Hematopoietic multipotent progenitor cell treated with erythropoietin and hydrocortisone succinate and interleukin-3 and kit ligand, for 4 days (in vitro differentiated cells): ENCODE measurements around the gene MINAR1.
"Not testable (repeated sequence)": the region's sequence is repeated elsewhere in the genome, so short reads cannot be mapped to it uniquely, and the experiment has no call there.

Source experiments
- DNase-seq: peaks from one replicate; pipeline ENCODE4 v3.0.0-alpha.2; 2015

The MINAR1 gene, protein sequence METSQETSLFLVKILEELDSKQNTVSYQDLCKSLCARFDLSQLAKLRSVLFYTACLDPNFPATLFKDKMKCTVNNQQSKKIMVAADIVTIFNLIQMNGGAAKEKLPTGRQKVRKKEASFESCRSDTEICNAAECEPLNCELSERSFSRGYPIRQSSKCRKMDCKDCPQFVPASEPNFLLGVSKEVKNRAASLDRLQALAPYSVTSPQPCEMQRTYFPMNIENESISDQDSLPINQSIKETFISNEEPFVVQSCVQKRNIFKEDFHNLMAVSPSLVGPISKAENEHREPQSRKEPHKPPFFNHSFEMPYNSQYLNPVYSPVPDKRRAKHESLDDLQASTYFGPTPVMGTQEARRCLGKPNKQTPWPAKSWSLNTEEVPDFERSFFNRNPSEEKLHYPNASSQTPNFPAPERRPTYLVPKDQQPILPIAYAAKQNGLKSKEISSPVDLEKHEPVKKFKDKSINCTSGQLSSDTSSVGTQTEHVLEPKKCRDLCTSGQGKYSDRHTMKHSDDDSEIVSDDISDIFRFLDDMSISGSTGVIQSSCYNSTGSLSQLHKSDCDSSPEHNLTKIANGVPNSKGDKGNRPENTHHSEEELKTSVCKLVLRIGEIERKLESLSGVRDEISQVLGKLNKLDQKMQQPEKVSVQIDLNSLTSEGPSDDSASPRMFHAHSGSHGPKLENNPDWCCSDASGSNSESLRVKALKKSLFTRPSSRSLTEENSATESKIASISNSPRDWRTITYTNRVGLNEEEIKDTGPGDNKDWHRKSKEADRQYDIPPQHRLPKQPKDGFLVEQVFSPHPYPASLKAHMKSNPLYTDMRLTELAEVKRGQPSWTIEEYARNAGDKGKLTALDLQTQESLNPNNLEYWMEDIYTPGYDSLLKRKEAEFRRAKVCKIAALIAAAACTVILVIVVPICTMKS

DNA sequence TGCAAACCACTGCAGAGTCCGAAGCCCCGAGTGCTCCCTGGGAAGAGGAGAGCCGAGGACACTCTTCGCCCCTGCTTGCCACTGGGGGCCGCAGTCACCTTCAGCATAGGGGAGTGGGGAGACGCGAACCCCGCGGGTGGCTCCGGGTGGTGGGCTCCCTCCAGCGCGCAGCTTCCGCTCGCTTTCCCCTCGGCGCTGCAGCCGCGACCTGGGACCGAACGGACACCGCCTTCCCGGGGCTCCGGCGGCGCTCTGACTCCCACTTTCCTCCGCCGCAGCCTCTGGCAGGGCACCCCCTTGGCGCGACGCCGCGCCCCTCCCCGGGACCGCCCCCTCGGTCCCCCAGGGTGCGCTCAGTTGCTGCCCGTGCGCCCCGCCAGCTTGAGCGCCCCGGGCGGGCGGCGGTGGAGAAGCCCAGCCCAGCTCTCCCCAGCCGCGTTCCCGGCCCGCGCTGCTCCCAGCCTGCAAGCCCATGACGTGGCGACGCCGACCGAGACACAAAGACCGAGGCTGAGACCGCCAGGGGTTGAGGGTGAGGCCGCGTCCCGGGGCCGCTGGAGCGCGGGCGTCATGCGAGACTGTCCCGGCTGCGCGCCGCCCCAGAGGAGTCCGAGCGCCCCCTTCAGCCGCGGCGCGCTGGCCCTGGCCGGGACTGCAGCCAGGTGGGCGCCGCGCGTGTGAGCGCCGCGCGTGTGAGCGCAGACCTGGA lies at the start of gene MINAR1:
Gene MINAR1, plus strand, starts transcription at position 701 of the 709 bp plus-strand sequence. CDS start 23,812 bp downstream, outside the sequence.
- peak; percentile 63 for DNase-seq

DNA sequence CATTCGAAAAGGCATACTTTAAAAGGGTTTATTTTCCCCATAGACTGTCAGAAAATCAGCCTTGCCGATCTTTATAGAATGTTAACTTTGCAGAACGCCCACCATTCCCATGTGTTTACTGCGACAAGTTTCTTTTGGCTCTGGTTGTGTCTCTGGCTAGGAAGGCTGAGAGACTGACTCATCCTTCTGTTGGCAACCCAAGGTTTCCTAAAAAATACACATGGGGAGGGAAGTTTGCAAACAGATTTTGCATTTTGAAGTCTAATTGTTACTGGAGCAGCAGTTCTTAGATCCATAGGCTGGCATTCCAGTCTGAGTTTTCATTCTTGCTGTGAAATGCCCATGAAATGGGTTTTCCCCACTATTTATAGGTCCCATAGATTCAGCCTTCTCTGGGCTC lies 37.9 kb upstream of the MINAR1 start:
- DNase-seq = no peak

DNA sequence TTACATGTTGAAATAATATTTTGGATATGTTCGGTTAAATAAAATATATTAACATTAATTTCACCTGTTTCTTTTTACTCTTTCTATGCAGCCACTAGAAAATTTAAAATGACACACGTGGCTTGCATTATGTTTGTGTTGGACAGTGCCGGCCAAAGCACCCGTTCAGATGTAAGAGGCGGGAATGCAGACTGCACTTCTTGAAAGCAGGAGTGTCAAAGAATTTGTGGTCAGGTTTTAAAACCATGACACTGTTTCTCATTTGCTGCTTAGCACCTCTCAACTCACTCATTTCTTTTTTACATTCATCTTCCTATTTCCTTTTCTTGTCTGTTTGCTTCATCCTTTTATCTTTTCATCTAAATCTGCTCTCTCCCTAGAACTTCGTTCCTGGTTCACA lies 35.3 kb upstream of the MINAR1 start:
- no peak for DNase-seq

DNA sequence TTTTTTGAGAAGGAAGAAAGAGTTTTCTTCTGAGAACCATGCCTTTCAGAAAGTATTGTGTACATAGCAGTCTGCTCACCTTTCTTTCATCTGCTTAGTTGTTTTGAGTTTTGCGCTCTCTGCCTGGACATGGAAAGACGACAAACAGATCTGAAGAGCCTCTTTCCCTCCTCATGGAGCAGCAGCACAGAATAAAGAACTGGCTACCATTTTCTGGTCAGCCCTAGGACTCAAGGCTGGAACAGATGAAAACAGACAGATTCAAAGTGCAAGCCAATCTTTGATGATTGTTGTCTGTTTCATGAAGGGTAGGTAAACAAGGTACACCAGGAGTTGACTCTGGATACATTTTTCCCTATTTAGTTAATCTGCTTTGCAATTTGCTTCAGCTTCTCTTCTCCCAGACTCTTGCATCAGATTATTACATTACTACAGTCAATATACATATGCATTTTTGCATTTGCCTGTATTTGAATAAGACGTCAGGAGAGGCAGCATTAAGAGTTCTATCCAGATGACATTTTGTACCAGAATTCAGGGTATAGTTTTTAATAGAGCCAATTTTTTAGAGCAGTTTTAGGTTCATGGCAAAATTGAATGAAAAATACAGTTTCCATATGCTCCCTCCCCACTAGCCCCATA lies 34.7 kb upstream of the MINAR1 start:
- no peak for DNase-seq

DNA sequence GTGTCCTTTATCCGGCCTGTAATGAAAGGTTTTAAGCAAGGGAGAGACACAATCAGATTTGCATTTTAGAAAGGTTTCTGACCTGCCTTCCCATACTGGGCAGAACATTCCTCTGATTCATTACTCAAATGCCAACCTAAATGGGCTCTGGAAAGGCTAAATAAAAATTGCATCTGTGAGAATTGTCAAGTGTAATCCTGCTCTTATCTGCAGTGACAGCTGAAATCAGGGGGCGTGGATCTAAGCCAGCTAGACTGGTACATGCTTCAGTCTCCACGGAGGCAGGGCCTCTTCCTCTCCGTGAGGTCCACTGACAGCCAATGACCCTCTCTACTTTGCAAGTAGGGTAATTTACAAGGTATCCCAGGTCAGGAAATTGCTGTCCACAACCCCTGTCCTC lies 32.5 kb upstream of the MINAR1 start:
- no peak for DNase-seq

DNA sequence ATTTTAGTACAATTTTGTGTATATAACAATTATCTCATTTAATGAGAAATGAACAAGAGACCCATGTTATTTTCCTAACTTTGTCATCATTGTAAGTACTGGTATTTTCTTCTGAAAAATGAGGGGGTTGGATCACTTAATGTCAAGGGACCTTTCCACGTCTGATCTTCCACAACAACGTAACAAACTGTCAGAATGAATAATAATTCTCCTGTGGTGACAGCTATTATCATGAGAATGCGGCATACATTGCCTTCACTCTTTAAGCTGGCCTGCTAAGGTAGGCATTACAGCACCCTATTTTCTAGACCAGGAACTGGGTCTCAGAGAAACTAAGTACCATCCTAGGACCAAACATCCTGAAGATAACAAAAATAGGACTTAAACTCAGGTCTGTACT lies 31.5 kb upstream of the MINAR1 start:
- no peak for DNase-seq

DNA sequence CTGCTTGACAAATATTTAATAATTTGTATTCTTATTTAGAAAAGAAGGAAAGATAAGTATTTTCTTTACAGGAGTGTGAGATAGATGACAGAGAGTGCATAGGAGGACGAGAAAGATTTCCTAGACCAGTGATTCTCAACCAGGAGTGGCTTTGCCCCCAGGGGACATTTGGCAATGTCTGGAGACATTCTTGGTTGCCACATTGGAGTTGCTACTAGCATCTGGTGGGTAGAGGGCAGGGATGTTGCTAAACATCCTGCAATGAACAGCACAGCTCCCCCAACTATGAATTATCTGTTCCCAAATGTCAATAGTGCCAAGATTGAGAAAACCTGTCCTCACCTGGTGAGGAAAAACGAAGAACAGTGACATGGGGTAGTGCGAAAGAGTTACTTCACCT lies 30.8 kb upstream of the MINAR1 start:
- no peak for DNase-seq

DNA sequence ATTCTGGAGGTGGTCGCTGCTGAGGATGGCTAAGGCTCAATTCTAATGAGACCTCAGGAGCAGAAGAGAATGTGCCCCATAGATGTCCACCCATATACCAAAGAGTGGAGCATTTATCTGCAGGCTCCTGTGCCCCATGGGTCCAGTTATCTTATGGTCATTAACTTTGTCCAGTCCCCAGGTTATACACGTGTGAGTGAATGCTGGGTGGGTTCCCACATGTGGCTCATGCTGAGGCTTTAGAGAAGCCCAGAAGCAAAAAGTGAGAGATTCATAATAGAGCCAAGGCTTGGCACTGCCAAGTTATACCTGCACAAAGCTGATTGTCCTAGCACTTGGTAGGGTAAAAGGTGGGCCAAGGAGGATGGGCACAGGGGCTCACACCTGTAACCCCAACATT lies 30.0 kb upstream of the MINAR1 start:
- DNase-seq = no peak

DNA sequence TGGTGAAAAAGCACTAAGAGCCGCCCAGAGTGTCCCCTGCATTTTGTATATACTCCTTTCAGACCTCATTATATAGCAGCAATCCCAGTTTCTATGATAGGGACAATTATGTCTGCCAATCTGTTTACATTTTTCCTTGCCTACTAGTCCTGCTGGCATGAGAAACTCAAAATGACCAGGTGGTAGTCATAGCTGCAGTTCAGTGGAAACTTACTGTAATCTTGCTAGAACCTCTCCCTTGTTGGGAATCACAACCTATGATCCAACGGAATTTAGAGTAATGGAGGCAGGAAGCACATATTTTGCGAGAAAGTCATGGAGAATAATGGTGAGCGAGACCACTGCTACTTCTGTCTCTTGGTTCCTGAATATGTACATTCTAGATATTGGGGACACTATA lies 28.6 kb upstream of the MINAR1 start:
- DNase-seq = no peak

DNA sequence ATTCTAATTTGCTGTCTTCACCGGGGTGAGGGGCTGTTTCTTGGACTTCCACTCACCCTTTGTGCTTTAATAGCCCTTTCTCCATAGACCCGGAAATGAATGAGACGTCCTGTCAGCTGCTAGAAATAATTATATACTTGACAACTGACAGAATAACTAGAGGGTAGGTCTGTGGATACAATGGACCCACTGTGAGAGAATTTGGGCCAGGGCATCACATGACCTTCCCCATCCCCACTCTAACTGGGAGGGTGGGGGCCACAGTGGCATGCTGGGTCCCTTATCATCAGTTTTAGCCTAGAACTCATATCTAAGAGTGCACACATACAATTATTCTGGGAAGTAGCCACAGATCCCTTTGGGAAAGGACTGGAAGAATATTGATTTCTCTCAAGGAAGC lies 25.9 kb upstream of the MINAR1 start:
- no peak for DNase-seq

DNA sequence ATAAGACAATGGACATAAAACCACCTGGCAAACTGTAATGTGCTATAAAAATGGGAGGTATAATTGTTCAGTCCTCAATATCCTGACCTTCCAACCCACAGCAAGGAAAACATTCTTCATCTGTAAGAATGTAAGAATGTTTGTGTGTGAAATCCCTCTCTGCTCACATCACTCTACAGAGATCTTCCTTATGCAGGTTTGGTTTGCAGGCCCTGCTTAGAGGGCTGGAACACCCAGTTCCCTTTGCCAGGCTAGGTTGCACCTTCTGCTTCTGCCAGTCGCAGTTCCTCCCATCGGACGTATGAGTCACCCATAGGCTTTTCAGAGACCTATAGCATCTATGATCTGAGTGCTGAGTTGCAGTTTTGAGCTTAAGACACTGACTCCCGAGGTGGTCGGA lies 24.1 kb upstream of the MINAR1 start:
- no peak for DNase-seq

DNA sequence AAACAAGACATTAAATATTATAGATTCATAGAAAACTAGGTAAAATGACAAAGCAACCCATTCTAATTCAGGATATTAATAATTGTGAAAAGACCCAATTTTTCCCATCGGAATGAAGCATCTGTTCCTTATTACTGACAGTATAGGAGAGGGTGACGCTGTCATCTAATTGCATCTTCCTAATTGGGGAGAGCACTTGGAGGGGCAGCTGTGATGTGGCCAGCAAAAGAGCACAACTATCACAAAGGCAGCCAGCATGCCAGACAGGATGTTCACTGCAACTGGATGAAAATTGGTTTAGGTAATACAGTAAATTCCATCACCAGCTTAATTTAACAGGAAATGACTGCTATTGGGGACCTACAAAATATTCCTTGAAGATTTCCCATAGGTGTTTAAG lies 21.9 kb upstream of the MINAR1 start:
- DNase-seq = no peak

DNA sequence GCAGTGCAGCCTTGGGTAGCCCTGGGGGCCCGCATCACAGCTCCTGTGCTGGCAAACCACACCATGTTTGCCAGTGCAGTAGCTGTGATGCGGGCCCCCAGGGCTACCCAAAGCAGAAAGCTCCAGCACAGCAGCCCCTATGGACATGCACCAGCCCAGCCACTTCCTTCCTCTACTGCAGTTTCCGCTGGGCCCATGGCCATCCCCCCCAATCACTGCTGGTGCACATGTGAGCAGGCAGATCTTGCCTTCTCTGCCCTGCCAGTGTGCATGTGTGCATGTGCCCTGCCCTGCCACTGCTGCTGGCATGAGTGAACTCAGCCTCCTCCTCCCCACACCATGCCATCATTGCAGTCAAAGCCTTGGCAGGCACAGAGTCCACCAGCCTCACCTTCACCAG lies 20.1 kb upstream of the MINAR1 start:
- no peak for DNase-seq

DNA sequence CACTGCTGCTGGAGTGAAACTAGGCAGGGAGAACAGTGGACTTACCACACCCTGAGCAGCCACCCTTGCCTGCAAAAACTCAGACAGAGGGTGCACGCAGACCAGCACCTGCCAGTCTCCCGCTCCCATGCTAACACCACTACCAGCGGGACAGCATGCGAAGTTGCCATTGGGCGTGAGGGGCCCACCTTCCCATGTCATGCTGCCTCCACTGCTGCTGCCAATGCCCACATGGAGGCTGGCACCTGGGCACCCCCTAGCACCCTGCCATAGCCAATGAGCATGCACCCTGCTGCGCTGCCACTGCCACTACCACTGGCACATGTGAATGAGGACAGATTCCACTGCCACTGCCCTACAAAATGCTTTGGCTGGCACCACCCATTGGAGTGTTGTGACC lies 19.7 kb upstream of the MINAR1 start:
- DNase-seq = no peak

DNA sequence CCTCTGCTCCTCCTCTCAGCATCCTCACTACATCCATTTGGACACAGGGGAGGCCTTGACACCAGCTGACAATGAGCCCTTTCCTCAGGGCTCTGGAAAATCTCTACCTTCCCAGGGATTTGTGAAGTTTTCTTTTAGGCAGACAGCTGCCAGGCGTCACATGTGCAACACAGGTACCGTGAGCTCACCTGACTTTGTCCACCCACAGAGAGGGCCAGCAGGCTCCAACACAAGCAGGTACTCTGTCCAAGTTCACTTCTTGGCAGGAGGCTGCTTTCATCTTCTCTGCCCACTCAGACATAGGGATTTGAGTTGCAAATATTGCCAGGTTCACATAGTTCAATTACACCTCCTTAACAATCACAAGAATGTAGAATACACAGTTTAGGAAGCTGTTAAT lies 15.3 kb upstream of the MINAR1 start:
- no peak for DNase-seq

DNA sequence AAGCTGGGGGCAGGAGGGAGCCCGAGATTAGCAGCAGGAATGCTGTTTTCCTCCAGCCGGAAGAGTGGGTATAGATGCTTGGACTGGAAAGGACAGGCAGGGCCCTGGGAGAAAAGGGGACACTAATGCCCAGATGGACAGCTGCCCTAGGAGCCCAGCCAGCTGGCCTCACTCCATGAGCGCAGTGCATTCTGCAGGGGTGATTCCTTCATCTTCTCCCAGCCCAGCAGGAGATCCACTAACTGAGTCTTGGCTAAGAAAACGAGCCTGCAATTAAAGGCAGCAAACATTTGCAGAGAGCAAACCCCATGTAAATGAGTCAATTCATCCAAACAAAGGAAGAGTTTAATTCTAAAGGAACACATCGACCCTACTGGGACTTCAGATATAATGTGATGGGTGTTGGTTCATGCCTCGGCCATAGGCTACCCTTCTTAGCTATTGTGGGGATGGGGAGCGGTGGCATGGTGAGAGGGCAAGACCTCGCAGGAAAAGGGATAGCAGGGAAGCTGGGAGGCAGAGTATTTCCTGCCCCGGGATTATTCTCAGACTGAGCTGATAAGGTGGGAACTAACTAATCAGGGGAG lies 13.3 kb upstream of the MINAR1 start:
- no peak for DNase-seq

DNA sequence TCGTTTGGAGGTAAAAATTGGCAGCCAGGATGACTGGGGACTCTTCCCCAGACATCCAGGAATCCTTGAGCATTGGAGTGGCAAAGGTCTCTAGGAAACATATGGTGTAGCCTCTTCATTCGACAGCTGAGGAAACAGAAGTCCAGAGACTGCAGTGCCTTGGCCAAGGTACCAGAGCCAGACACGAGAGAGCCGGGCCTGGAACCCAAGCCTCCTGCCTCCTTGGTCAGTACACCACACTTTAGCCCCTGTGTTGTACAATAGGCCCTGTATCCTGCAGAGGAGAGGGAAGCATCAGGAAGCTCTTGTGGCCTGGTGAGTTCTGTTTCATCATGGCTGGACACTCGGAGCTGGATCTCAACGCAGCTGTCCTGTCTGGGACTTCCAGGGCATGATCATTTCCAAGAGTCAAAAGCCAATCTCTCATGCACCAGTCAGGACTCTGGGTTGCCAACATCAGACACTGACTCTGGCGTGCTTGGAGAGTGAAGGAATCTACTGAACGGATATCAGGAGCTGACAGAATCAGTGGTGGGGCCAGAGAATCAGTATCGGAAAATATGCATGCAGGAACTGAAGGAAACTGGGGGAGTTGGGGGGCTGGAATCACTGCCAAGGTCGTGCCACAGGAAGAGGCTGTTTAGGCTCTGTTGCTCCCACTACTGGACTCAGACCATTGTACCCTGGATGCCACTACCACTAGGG lies 6.4 kb upstream of the MINAR1 start:
- no peak for DNase-seq

DNA sequence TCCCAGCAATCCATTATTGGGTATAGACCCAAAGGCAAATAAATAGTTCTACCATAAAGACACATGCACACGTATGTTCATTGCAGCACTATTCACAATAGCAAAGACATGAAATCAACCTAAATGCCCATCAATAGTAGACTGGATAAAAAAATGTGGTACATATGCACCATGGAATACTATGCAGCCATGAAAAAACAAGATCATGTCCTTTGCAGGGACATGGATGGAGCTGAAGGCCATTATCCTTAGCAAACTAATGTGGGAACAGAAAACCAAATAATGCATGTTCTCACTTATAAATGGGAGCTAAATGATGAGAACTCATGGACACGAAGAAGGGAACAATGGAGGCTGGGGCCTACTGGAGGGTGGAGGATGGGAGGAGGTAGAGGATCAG lies 5.2 kb upstream of the MINAR1 start:
- DNase-seq = not testable (repeated sequence)

DNA sequence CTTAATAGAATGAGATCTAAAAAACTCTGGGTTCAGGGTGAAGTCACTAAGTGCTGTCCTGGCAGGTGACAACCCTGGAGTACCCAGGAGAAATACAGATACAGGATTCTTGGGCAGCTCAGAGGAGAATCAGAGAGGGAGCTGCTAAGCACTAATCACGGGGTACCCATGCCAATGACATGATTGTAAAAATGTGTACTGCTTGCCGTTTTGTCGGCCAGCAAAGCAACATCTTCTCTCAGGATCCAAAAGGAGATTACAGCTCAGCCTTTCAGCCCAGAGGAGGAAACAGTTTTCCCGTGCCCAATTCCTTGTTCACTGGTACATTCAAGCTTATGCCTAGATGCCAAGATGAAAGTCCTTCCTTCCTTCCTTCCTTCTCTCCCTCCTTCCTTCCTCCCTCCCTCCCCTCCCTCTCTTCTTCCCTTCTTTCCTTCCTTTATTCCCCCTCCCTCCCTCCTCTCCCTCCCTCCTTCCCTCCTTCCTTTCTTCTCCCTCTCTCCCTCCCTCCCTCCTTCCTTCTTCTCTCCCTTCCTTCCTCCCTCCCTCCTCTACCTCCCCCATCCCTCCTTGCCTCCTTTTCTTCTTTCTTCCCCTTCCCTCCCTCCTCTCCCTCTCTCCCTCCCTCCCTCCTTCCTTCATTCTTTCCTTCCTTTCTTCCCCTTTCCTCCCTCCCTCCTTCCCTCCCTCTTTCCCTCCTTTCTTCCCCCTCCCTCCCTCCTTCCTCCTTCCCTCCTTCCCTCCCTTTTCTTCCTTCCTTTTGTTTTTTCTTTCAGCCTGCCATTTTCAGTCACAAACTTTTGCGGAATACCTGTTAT lies 4.1 kb upstream of the MINAR1 start:
- no peak for DNase-seq

DNA sequence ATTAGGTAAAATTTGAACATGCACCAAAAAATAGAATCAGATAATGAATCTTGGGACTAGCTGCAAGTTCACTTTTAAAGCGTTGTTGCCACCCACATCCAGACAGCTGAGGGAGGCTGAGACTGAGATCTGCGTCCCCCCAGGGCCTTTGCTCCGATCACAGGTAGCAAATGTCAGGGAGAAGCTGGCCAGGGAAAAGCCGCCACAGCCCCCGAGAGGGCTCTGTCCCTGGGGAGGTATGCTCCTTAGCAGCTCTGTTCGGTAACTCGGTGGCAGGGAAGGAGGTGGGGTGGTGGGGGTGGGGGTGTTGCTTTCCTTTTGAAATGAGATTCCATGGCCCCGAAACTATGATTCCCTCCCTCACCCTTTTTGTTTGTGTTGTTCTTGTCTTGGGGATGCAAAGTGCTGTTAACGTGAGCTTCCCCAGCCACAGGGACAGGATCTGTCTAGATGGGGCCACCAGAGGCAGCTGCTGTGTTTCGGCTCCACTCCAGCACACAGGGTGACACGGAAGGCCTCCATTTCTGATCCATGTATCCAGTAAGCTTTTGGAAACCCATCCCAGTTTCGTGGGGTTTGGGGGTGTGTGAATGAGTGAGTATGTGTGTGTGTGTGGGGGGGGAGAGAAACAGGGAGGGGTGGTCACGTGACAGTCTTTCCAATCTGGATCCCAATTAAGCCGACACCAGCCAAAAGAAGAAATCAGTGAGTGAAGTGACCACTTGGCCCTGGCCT lies 1.1 kb upstream of the MINAR1 start:
- no peak for DNase-seq
